PFSK-1 (cell line): ENCODE data around the gene COL23A1.

Experiments used
- POLR2AphosphoS5 ChIP-seq: IDR thresholded peaks from 2 replicates; pipeline ENCODE4 v1.6.1; 2012; ENCODE audit warnings: low read depth, mild to moderate bottlenecking, control low read depth, low read length, moderate library complexity
- SIN3A ChIP-seq: IDR thresholded peaks from 2 replicates; pipeline ENCODE4 v1.6.1; 2012; ENCODE audit warnings: mild to moderate bottlenecking, low read length, moderate library complexity, borderline replicate concordance; ENCODE audit not compliant: insufficient read depth
- TF ChIP-seq, protein P1 (sequence below), 2 experiments: IDR thresholded peaks; 2 replicates each; pipeline versions ENCODE4 v1.6.1 to v1.8.0; 2011 to 2012; ENCODE audit warnings: low read depth in 2 of 2, low read length in 2 of 2, control low read depth in 1 of 2, inconsistent platforms in 1 of 2, mild to moderate bottlenecking in 1 of 2, moderate library complexity in 1 of 2; ENCODE audit not compliant: insufficient read depth in 1 of 2

GRCh38 chr5:178347956-178348355, 242.2 kb downstream of the COL23A1 start:
- TF ChIP-seq SIN3A, result no peak
- no peak for TF ChIP-seq POLR2AphosphoS5
- TF ChIP-seq, protein P1, sequence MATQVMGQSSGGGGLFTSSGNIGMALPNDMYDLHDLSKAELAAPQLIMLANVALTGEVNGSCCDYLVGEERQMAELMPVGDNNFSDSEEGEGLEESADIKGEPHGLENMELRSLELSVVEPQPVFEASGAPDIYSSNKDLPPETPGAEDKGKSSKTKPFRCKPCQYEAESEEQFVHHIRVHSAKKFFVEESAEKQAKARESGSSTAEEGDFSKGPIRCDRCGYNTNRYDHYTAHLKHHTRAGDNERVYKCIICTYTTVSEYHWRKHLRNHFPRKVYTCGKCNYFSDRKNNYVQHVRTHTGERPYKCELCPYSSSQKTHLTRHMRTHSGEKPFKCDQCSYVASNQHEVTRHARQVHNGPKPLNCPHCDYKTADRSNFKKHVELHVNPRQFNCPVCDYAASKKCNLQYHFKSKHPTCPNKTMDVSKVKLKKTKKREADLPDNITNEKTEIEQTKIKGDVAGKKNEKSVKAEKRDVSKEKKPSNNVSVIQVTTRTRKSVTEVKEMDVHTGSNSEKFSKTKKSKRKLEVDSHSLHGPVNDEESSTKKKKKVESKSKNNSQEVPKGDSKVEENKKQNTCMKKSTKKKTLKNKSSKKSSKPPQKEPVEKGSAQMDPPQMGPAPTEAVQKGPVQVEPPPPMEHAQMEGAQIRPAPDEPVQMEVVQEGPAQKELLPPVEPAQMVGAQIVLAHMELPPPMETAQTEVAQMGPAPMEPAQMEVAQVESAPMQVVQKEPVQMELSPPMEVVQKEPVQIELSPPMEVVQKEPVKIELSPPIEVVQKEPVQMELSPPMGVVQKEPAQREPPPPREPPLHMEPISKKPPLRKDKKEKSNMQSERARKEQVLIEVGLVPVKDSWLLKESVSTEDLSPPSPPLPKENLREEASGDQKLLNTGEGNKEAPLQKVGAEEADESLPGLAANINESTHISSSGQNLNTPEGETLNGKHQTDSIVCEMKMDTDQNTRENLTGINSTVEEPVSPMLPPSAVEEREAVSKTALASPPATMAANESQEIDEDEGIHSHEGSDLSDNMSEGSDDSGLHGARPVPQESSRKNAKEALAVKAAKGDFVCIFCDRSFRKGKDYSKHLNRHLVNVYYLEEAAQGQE (IDR thresholded peaks at IDR 0.05; ENCODE audit: insufficient read depth in 1 of 2, low read depth in 2 of 2, low read length in 2 of 2), result no peak
